Prostate gland (tissue), 2 donors: ENCODE results near the gene GALK1.

Experiments used
- POLR2A ChIP-seq: fragments of 450-650 bp; IDR thresholded peaks from one replicate; pipeline ENCODE4 v1.6.1; 2016; ENCODE audit warnings: antibody characterized with exemption, mild to moderate bottlenecking
- POLR2AphosphoS5 ChIP-seq: sonication (generic); formaldehyde crosslinking; IDR thresholded peaks from one replicate; pipeline ENCODE4 v1.6.1; 2017; ENCODE audit warnings: antibody characterized with exemption
- TF ChIP-seq, protein P1 (sequence below), 4 experiments: fragments of 200-600 bp in 2 of 4; fragments of 450-650 bp in 2 of 4; sonication (generic) in 2 of 4; IDR thresholded peaks; 1 replicate in 3 of 4; 2 replicates in 1 of 4; pipeline ENCODE4 v1.5.1; 2016 to 2019; ENCODE audit warnings: antibody characterized with exemption in 4 of 4, mild to moderate bottlenecking in 2 of 4, moderate library complexity in 2 of 4

DNA sequence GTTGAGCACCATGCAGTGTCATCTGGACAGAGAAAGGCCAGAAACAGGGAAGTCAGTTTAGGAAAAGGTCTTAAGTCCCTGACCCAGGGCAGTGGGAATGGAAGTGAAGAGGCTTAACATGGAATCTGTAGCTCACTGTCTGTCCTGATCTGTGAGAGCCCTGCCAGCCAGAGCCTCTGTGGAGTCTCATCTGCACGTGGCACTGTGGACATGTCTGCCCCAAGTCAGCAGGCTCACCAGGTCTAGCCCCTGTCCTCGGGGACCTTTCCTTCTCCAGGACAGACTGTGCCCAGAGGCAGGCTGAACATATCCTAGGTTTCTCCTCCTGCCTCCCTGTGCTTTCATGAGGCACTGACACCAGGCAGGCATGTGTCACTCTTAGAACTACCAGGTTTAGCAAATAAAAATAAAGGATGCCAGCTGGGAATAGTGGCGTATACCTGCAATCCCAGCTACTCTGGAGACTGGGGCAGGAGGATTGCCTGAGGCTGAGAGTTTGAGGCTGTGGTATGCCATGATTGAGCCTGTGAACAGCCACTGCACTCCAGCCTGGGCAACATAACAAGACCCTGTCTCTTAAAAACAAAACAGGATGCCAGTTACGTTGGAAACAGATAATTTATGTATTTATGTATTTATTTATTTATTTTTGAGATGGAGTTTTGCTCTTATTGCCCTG, 42.0 kb upstream of the GALK1 start:
- TF ChIP-seq POLR2AphosphoS5 = no peak
- TF ChIP-seq, protein P1, sequence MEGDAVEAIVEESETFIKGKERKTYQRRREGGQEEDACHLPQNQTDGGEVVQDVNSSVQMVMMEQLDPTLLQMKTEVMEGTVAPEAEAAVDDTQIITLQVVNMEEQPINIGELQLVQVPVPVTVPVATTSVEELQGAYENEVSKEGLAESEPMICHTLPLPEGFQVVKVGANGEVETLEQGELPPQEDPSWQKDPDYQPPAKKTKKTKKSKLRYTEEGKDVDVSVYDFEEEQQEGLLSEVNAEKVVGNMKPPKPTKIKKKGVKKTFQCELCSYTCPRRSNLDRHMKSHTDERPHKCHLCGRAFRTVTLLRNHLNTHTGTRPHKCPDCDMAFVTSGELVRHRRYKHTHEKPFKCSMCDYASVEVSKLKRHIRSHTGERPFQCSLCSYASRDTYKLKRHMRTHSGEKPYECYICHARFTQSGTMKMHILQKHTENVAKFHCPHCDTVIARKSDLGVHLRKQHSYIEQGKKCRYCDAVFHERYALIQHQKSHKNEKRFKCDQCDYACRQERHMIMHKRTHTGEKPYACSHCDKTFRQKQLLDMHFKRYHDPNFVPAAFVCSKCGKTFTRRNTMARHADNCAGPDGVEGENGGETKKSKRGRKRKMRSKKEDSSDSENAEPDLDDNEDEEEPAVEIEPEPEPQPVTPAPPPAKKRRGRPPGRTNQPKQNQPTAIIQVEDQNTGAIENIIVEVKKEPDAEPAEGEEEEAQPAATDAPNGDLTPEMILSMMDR (IDR thresholded peaks at IDR 0.05) = no peak
- no peak for TF ChIP-seq POLR2A
